Right atrium auricular region (tissue), 2 donors: ENCODE measurements around the gene NHLH2. TPM values are rescaled to one million over a fixed set of nuclear protein-coding genes. Genes with fewer than 3 reads are reported as not detected.

ENCODE experiments used
- DNase-seq: peaks from one replicate; pipeline ENCODE4 v3.0.0-alpha.2; 2019; ENCODE audit warnings: low spot score
- H3K27ac ChIP-seq, 2 donors: fragments of 200-600 bp; sonication (generic); 1 replicate in 1 of 2; 2 replicates in 1 of 2; pipeline ENCODE4 v1.5.1; 2016 to 2019
- H3K27me3 ChIP-seq, 2 donors: fragments of 200-600 bp; sonication (generic); one replicate each; pipeline versions ENCODE4 v1.5.1 to v1.6.0; 2017 to 2019
- H3K36me3 ChIP-seq: fragments of 200-600 bp; sonication (generic); one replicate; pipeline ENCODE4 v1.5.1; 2016
- H3K4me1 ChIP-seq, 2 donors: fragments of 200-600 bp; sonication (generic); one replicate each; pipeline versions ENCODE4 v1.5.1 to v1.6.0; 2017 to 2019
- H3K4me3 ChIP-seq, 2 donors: fragments of 200-600 bp; sonication (generic); 1 replicate in 1 of 2; 2 replicates in 1 of 2; pipeline ENCODE4 v1.5.1; 2017 to 2019; ENCODE audit warnings: mild to moderate bottlenecking in 1 of 2, moderate library complexity in 1 of 2
- H3K9me3 ChIP-seq, 2 donors: fragments of 200-600 bp; sonication (generic); one replicate each; pipeline ENCODE4 v1.5.1; 2019
- CTCF ChIP-seq, 2 donors: fragments of 200-600 bp; sonication (generic); IDR thresholded peaks; one replicate each; pipeline ENCODE4 v1.5.1; 2019; ENCODE audit warnings: antibody characterized with exemption in 2 of 2
- total RNA-seq, 2 donors: library from RNA; depleted of rRNA; stranded (reverse); fragments of >200 nt; gene quantifications; one replicate each; pipeline ENCODE4 v1.1.0, GENCODE V29; 2016

The NHLH2 gene
- total RNA-seq, 2 donors from 2014 or later = not detected

DNA sequence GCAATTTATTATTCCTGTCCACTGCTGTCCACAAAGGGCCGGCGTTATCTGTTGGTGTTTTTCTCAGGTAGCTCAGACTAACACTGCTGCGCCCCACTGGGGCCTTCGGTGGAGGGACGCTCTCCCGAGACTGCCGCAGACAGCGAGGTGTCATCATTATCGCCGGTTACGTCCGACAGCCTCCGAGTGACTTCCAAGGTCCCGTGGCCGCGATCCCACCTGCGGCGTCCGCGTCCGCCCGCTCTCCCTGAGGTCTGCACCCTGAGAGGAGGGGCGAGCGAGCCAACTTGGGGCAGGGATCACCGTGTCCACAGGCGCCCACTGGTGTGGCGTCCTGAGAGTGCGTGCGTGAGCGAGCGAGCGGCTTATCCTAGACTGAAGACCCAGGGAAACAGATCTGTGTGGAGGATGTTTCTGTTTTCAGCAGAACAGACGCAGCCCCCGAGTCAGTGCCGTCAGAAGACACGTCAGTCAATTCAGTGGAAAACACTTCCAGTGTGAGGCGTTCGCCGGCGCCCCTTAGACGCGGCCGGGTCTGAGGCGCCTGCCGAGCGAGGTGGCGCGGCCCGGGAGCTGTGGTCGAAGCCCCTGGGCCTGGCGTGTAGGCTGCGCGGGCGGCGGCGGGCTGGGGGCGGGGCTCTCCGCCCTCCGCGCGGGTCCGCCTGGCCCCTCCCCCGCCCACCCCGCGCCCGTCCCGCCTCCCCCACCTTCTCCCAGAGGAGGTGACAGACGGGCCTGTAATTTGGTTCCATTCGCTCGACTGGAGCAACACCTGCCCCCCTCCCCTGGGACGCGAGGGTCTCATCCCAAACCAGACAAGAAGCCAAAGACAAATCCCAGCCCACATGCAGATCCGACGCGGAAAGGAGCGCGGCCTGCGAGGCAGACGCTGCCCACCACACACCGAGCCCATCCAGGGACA lies 12.6 kb downstream of the NHLH2 start:
- Histone ChIP-seq H3K27ac (peak overlapping the region in 1 of 2 donors; percentile 17), H3K36me3 (no peaks in the 10 kb centered on the region), H3K4me1 (peaks cover 3 to 8% of the 10 kb centered on the region in 2 donors), H3K9me3 (no peaks in the 10 kb centered on the region), H3K27me3 (no peaks in the 10 kb centered on the region), H3K4me3 (peak overlapping the region; percentile 44 to 54)
- no peak for DNase-seq
- no peak for TF ChIP-seq CTCF (IDR thresholded peaks at IDR 0.05)

DNA sequence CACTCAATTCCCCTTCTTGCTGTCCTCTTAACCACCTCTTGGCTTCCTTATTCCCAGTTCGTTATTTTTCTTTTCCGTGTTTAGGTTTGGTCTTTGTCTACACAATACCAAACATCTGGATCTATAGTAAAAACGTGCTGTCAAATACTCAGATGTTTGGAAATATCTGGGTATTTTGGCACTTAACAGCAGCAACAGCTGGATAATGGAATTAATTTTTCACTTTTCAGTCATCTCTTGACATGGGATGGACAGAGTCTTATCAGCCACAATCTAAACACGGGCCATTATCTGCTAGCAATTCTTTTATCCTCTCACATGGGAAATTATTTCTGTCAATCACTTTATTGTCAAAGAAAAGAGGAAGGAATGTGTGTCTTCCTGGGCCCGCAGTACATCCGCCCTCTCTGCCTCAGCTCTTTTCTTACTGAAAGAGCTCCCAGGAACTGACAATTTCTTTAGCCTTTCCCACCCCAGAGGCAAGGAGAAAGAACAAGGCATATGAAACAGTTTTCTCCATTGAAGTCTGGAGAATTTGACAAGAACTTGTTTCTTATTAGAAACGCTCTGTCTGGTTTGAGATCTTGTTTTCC lies 13.4 kb downstream of the NHLH2 start:
- no peak for TF ChIP-seq CTCF (IDR thresholded peaks at IDR 0.05)
- Histone ChIP-seq H3K27me3 (no peaks in the 10 kb centered on the region), H3K36me3 (no peaks in the 10 kb centered on the region), H3K9me3 (no peaks in the 10 kb centered on the region), H3K27ac (no peak overlapping the region), H3K4me1 (peaks cover 3 to 8% of the 10 kb centered on the region in 2 donors), H3K4me3 (peak overlapping the region in 1 of 2 donors; percentile 54)
- DNase-seq = no peak

DNA sequence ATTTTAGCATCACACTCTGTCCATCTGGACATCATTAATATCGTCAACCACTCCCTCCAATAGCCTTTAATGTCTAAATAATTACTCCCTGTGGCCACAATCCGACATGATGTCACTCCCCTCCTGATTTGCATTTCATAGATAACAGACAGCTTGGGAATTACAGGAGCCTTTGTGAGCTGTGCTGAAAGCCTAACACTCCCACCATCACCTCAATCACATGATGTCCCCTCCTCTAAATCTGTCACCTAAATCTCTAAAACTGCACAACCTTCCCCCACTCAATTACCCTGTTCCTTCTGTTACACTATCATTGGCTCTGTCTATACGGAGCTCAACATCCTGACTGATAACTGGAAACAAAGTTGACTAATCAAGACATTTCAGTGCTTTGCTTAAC lies 14.3 kb downstream of the NHLH2 start:
- no peaks in the 10 kb centered on the region for H3K9me3 ChIP-seq
- H3K4me3 ChIP-seq = no peak overlapping the region

DNA sequence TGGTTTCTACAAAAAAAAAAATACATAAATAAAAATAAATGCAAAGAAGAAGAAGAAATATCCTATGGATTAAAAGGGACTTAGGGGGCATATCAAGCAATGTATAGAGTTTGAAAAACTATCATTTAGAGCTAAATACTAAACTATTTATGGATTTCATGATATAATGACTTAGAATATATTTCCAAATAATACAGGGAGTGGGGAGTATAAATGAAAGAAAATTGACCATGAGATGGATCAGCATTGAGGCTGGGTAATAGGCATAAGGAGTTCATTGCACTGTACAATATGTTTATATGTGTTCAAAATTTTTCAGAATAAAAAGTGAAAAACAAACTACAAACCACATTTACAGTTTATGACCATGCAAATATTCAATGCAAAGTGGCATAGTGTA lies 18.8 kb downstream of the NHLH2 start:
- Histone ChIP-seq H3K9me3 (no peaks in the 10 kb centered on the region), H3K36me3 (no peaks in the 10 kb centered on the region), H3K27me3 (no peaks in the 10 kb centered on the region), H3K27ac (no peak overlapping the region), H3K4me3 (no peak overlapping the region), H3K4me1 (no peaks in the 10 kb centered on the region)
- no peak for TF ChIP-seq CTCF (IDR thresholded peaks at IDR 0.05)
- no peak for DNase-seq

More for the DNA sequence above, 14.3 kb downstream of the NHLH2 start:
- no peaks in the 10 kb centered on the region for H3K36me3 ChIP-seq
- TF ChIP-seq CTCF (IDR thresholded peaks at IDR 0.05) = no peak
- no peak for DNase-seq
- no peak overlapping the region for H3K27ac ChIP-seq
- H3K27me3 ChIP-seq = no peaks in the 10 kb centered on the region
- H3K4me1 ChIP-seq = peaks cover 3 to 8% of the 10 kb centered on the region in 2 donors

DNA sequence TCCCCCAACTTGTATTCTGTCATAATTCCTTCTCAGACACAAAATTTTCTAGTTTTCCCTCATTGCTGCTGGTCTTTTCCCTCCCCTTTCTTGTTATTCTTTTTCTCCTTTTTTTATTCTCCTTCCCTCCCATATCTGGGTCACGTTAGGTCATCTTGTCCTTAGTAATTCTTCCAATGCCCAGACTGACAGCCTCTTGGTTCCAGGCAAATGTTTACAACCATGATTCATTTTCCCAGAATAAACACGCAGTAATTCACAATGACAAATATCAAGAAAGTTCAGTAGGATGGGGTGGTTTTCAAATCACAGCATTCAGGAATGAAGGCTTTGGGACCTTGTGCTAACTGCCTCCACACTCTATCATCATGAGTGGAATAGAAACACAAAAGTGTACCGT lies 25.2 kb downstream of the NHLH2 start:
- no peaks in the 10 kb centered on the region for H3K27me3 ChIP-seq
- no peak for DNase-seq

More for the DNA sequence above, 25.2 kb downstream of the NHLH2 start:
- Histone ChIP-seq H3K27ac (no peak overlapping the region), H3K4me3 (no peak overlapping the region), H3K36me3 (no peaks in the 10 kb centered on the region), H3K9me3 (no peaks in the 10 kb centered on the region), H3K4me1 (no peaks in the 10 kb centered on the region)
- TF ChIP-seq CTCF (IDR thresholded peaks at IDR 0.05) = no peak
